Measurements from ENCODE around the gene NKAIN1.
"Not testable (repeated sequence)": the region's sequence is repeated elsewhere in the genome, so short reads cannot be mapped to it uniquely, and the experiment has no call there.

NKAIN1 gene

DNA sequence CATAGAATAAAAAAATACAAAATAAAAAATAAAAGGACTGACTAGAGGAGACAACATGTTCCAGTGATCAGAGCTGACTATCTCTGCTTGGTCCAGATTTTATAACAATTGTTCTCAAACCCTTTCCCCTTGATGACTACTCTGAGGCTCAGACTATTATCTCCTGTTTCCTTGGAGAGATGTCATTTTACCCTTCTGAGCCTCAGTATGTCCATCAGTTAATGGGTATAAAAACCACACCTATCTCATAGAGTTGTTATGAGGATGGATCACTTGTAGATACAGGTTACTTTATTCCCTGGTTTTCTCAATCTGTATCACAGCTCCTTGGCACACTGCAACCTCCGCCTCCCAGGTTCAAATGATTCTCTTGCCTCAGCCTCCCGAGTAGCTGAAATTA is 7.0 kb downstream of the NKAIN1 start:
- DNase-seq: no peak

DNA sequence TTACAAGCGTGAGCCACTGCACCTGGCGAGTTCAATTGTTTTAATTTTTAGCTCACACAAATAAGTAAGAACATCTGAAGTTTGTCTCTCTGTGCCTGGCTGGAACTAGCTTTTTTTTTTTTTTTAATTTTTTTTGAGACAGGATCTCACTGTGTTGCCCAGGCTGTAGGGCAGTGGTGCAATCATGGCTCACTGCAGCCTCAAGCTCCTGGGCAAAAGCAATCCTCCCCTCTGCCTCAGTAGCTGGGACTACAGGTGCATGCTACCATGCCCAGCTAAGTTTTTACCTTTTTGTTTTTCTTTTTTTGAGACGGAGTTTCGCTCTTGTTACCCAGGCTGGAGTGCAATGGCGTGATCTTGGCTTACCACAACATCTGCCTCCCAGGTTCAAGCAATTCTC is 7.9 kb downstream of the NKAIN1 start:
- no peak for DNase-seq

DNA sequence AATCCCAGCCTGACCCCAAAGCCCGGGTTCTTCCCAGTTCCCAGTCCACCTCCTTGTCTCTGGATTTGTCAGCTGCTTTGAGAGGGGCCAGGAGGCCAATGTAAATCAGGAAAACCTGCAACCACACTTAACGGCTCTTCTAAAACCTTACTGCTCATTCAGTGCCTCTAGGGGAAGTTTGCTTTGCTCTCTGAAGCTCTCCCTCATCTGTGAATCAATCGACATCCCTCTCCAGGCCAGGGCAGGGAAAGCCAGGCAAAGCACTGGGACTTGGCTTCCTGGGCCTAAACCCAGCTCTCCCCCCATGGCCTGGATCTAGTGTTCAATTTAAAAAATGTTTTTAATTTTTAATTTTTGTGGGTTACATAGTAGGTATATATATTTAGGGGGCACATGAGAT is 9.3 kb downstream of the NKAIN1 start:
- DNase-seq: no peak

DNA sequence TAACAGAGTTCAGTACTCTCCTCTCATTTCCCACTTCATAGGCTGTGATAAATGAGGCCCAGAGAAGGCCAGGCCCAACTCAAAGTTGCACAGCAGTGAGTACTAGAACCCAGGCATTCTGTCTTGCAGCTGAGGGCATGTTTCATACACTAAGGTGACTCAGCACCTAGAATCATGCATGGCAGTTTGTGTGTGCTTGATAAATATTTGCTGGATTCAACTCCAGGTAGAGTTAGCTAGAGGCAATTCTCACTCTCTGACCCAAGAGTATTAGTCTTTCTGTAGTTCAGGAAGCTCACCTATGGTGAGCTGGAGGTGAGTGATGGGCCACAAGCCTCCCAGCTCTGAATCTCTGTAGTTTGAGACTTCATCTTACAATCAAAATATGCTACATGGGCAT is 10.7 kb downstream of the NKAIN1 start:
- no peak for DNase-seq

DNA sequence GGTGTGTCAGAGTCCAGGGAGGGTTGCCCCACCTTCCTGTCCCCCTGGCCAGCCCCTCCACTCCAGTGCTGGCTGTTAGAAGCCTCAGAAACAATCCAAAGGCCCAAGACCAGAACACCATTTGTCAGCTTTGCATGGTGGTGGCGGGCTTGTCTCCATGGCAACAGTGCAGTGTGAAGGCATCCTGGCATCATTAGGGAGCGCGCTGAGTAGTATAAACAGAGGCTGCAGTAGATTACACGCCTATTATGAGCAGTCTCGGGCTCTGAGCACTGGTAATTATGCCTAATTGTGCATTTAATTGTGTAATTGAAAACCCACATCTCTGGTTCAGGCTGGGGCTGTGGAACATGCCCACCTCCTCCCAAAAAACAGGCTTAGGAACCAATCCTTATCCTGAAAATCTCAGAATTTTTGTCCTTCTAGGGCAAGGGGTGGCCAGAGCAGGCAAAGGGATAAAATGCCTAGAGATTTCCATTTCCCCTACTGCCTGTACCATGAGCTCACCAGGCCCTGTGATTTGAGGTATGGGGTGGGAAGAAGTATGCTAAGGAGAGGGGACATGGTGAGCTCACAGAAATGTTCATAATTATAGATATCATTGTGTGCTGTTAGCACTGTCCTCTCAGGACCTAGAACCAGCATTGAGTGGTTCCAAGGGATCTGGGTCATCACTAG is 11.7 kb downstream of the NKAIN1 start:
- DNase-seq: peak; percentile 81

DNA sequence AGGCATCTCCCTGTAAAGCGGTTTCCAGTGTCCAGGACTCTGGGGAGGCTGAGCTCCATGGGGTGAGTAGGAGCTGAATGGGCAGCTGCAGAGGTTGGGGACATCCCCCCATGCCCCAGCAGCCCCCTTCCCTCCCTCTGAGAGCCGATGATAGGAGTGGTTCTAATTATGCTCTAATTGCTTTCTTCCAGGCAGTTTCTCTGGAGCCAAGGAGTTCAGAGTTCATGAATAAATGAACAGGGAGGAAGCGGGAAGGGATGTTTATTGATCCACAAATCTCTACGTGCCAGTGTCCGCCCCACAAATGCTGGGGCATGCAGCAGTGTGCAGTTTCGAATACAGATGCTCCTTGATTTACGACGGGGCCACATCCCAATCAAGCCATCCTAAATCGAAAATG is 15.6 kb downstream of the NKAIN1 start:
- DNase-seq: peak; percentile 71

DNA sequence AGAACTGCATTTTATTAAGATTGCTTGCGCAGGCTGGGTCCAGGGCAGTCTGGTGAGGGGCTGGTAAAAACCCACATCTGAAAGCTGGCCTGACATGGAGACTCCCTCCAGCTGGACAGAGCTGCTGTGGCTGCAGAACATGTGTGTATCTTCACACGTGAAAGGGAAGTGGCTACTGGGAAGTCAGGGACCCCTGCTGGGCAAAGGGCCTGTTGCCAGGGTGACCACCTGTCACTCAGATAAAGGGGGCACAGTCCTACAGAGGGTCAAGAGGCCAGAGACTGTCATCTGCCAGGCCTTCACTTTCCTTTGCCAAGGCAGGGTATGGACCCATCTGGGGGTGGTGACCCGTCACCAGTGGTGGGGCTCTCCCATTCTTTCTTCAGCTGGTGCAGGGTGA is 17.5 kb downstream of the NKAIN1 start:
- no peak for DNase-seq

DNA sequence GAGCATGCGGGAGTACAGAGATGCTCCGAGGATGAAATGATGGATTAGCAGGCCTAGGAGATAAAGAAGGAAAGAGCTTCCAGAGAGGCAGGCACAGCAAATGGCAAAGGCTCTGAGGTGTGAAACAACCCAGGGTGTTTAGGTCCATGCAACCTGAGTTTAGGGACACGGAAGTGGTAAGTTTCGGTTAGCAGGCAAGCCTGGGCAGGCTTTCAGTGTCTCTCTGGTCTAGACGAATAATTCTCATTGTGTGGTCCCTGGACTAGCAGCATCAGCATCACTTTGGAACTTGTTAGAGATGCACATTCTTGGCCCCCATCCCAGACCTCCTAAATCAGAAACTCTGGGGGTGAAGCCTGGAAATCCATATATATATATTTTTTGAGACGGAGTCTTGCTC is 18.6 kb downstream of the NKAIN1 start:
- no peak for DNase-seq

DNA sequence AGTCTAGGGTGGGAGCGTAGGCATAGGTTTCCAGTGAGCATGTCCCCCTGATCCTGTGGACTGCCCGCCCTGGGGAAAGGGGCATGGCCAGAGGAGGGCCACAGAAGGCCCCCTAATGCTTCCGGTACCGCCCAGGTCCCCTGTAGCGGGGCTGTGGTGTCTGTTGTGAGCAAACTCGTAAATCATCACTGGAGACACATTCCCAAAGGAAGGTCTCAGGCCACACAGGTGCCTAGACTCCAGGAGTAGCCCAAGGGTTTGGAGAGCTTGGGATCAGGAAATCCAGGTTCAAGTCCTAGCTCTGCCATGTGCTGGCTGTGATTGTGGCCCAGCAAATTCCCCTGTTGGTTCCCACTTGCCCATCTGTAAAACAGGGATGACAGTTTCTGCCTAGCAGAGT is 20.2 kb downstream of the NKAIN1 start:
- DNase-seq: no peak

DNA sequence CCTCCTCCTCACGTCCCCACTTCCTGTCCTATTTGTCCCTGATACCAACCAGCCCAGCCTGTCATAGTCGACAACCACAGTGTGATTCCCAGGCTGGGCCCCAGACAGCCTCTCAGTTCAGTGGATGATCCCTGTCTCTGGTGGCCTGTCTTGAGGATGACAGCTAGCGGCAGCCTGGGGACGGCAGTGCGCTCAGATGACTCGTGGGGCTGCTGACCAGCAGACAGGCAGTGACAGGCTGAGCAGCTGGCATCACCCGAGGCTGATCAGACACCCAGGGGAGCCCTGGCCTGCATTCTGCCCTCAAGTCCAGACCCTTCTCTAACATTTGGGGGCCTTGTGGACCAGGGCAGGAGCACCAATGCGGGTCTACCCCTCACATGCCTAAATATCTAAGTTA is 21.0 kb downstream of the NKAIN1 start:
- DNase-seq: no peak

DNA sequence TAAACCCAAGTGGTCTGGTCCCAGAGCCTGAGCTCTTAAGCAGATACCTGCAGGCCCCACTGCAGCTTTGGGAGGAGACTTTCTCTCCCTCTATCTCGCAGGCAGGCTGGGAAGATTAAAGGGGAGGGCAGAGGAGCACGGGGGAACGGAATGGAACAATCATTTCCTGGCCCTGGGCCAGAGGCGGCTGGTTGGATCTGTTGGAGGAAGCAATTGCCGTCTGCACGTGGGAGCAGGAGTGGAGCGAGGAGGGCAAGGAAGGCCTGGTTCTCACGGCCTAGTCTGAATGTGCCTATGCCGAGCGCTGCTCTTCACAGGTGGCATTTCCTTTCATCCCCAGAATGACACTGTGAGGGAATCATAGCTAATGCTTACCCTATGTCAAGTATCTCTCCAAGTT is 23.7 kb downstream of the NKAIN1 start:
- peak; percentile 89 for DNase-seq

DNA sequence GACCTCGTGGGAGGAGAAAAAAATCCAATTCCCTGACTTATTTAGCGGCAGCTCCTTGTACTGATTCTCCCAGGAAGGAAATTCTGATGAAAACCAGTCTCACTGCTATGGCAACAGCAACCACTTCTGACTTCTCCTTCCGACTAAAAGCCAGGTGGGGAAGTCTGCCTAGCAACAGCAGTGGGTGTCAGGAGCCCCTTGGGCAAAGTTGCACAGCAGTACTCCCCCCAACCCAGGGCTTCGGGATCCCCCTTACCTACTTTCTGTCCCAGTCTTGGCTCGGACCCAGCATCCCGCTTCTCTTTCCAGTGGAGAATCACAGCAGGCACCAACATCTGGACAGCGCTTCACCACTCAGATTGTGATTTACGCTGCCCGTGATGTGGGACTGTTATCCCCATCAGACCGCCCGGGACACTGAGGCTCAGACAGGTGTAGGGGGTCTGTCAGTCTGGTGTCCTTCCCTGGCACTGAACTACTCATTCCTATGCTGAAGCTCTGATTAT is 24.6 kb downstream of the NKAIN1 start:
- DNase-seq: no peak

DNA sequence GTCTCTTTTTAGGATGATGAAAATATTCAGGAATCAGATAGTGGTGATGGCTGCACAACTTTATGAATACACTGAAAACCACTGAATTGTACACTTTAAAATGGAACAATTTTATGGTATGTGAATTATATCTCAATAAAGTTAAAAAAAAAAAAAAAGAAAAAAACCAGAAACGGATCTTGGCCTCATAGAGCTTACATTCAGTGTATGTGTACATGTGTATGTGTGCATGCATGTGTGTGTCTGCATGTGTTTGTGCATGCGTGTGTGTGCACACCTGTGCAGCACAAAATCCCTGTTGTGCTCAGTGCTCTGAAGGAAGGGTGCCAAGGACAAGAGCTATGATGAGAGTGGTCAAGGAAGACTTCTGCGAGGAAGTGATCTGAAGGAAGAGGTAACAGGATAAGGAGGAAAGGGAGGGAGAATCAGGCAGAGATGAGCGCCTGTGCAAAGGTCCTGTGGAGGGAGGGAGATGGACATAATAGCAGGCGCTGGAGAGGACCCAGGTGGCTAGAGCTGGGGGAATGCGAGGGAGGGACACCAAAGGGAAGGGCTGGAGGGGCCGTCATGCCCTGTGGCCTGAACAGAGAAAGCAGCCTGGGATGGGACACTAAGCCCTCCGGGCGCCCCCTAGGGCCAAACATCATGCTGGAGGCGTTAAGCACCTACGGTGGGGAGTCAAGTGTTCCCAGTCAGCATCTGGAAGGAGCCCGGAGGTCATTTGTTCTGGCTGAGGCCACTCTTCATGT is 25.2 kb downstream of the NKAIN1 start:
- DNase-seq: no peak

DNA sequence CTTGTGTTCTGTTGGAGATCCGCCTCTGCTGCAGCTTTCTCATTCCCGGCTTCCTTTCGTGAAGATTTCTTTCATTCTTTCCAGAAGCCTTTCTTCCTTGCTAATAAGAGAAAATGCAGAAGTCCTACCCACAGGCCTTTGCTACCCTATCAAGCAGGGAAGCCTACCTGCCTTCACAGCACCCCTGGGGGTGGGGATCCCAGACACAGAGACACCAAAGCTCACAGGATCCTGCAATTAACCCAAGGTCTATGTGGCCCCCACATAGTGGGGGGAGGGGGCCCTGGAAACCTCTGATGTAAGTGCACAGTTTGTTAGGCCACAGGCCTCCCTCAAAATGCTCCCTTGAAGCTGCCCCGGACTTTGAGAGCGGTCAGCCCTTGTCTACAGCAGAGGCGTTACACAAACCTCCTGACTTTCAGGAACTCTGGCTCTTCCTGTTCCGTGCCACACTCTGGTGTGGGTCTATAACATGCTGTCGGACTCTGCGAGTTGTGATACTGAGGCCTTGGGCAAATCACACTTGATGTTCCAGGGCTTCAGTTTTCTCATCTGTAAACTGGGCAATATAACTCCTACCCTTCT is 31.2 kb downstream of the NKAIN1 start:
- DNase-seq: no peak

DNA sequence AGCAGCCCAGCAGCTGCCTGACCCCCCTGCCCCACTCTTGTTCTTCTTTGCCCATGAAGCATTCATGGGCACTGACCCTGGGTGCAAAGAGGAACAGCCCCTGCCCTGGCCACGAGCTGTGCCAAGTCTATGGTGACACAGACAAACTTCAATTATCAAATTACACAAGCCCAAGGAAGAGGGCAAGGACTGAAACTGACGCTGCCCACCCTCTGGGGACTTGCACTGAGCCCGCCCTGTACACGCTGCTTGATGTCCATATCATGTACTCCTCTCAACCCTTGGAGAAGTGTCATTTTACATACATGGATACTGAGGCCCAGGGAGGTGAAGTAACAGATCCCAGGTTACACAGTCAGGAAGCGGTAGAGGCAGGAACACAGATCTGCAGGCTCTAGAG is 32.1 kb downstream of the NKAIN1 start:
- no peak for DNase-seq

DNA sequence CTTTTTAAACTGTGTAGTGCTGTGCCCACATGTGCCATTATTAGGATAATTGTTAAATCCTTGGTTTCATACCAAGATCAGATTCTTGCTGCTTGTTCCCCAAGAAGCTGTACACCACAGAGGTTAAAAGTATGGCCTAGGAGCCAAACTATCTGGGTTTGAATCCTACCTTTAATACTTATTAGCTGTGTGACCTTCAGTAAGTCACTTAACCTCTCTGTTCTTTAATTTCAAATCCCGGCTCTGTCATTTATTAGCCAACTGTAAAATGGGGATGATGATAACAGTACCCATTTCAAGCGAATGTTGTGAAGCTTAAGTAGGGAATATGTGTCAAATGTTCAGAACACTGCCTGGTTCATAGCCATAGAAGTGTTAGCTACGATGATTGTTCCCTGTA is 32.6 kb downstream of the NKAIN1 start:
- DNase-seq: no peak

DNA sequence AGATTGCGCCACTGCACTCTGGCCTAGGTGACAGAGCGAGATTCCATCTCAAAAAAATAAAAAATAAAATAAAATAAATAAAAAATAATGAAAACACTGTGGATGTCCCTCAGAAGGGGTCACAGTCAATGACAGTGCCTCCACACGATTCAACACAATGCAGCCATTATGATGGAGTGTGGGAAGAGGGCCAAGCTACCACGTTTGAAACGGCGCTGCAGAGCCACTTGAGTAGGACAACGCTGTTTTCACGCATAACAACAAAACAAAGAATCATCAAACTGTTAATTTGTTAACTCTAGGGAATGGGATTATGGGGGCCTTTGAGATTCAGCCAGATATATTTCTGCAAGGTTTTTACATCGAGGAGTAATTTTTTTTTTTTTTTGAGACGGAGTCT is 36.5 kb downstream of the NKAIN1 start:
- DNase-seq: no peak

DNA sequence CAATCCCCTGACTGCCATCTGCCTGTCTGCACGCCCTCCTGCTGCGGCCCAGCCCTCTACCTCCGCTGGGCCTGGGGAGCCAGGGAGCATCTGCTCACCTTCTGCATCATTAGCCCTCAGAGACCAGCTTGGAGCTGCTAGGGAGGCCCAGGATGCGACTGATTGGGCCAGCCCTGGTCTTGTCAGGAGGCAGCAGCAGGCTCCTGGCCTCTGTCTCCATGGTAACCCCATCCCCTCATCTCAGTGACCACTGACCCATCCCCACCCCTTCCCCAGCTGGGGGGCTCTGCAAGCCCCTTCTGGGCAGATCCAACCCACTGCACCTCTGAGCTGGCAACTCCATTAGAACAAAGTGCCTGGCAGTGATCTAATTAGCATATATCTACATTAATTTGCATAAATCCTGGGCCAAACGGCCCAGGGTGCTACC is 37.7 kb downstream of the NKAIN1 start:
- peak; percentile 23 for DNase-seq

DNA sequence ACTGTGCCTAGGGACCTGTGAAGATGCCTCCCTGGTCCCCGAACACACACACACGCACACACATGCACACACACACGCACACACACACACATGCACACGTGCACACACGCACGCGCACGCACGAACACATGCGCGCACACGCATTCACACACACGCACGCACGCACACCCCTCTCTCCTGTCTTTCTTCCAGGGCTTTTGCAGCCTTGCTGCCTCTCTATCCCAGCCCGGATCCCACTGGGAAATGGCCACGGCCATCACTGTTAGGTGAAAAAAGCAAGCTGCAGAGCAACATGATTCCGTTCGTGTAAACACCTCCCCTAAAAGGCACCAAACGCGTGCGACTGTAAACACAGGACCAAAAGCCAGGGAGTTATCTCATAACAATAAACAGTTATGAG is 39.7 kb downstream of the NKAIN1 start:
- DNase-seq: no peak

DNA sequence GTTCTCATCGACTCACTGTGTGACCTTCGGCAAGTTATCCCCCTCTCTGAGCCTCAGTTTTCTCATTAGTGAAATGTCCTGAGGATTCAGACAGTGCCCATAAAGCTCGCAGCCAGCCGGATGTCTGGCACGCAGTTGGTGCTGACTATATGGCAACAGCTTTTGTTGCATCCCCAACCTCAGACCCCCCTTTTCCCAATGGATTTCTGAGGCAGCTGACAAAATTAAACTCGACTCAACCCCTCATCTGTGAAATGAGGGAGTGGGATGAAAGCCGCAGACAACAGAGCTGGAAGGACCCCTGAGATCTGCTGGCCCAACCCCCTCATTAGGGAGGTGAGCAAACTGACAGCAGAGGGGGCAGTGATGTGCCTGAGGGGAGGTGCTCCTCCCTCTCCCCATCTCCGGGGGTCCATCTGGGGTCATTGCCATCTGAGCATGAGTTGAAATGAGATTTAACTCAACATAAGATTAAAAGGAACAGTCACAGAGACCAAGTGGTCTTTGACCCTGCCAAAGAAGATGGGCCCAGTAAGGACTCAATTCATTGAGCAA is 40.4 kb downstream of the NKAIN1 start:
- DNase-seq: peak; percentile 42

DNA sequence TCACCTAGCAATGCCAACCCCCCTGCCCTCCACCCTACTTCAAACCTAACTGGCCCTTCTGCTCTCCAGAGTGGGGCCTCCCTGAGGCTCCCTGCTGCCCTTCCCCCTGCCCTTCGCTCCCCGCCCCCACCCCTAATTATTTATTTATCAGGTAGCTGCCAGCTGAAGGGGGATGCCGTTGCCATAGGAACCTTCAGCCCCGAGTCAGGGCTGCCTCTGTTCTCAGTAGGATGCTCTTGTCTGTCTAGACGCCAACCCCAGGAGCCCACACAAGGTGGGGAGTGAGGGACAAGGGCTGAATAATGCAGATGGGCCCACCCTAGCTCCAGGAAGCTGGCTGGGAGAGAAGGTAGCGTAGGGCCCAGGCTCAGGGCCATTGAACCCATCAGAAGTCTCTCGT is 41.1 kb downstream of the NKAIN1 start:
- DNase-seq: peak; percentile 56

DNA sequence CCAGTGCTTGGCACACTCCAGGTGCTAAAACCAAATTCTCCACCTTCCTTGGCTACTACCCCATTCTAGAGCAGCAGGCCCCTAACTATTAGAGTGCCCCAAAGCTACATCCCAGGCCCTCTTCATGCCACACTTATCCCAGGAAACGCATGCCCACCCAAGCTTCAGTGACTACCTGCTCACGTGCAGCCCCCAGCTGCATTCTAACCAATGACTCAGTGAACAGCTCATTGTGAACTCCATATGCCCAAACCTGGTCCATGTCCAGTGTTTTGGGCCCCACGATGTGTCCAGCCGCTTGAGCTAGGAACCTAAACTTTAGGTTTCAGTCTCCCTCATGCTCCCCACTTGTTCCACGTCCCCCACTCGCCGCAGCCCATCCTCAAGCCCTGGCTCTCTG is 41.5 kb downstream of the NKAIN1 start:
- DNase-seq: no peak

DNA sequence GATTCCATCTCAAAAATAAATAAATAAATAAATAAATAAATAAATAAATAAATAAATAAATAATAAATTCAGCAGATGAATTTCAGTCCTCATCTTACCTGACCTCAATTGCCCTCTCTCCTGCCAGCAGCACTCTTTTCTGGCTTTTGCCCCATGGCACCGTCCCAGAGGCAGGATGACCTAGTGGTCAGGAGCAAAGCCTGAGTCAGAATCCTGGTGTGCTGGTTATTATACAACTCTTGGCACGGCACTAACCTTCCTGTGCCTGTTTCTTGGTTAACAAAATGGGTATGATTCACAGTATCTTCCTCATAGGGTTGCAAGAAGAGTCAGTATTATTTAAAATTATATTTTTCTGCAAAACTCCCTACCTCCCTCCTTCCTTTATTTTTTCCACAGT is 43.0 kb downstream of the NKAIN1 start:
- DNase-seq: no peak

DNA sequence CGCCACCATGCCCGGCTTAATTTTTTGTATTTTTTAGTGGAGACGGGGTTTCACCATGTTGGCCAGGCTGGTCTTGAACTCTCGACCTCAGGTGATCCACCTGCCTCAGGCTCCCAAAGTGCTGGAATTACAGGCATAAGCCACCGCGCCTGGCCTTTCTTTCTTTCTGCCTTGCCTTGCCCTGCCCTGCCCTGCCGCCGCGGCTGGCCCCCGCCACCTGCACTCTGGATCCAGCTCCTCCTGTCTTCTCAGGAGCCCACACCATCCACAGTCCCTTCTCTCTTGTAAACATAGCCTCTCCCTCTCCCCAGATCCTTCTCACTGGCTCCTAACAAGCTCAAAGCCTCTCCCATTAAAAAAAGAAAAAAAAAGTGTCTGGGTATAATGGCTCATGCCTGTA is 44.4 kb downstream of the NKAIN1 start:
- DNase-seq: not testable (repeated sequence)

Data from NCI-H69 (cell line).